ENCODE data around the gene RGS7.
A peak's percentile ranks its signal among the peaks of the same experiment; 100 is the strongest.

Gene RGS7

GRCh38 chr1:241275226-241275625 lies 81.8 kb downstream of the RGS7 start:
- no peak overlapping the region for H3K27ac ChIP-seq (ENCODE audit: low read depth in 2 of 2, low read length in 2 of 2)

DNA sequence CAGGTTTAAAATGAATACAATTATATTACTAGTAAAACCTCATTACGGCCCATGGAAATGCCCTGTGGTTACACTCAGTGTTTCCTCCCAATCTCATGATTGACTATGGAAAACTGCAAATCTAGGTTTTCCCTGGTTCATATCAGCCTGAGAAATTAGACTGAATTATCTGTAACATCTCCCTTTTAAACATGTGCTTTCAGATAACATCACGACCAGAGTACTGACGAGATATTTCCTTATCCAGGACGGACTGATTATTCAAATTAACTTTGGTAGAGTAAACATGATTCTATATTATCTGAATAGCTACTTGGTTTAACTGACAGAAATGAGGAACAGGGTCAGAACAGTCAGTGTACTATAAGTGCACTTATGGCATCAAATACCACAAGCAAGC lies 82.3 kb downstream of the RGS7 start:
- Histone ChIP-seq H3K27me3 (ENCODE audit: control insufficient read depth in 2 of 2, insufficient read depth in 2 of 2, low read length in 2 of 2) (no peaks in the 10 kb centered on the region), H3K9me3 (ENCODE audit: control insufficient read depth in 2 of 2, low read length in 2 of 2) (no peaks in the 10 kb centered on the region), H3K9ac (ENCODE audit: low read depth in 1 of 2, low read length in 2 of 2) (no peak overlapping the region), H3K4me1 (ENCODE audit: control insufficient read depth in 2 of 2, insufficient read depth in 2 of 2, low read length in 2 of 2) (no peaks in the 10 kb centered on the region), H3K27ac (ENCODE audit: low read depth in 2 of 2, low read length in 2 of 2) (no peak overlapping the region), H3K36me3 (ENCODE audit: control insufficient read depth in 2 of 2, insufficient read depth in 2 of 2, low read length in 2 of 2) (no peaks in the 10 kb centered on the region), H3K4me3 (ENCODE audit: low read length in 2 of 2) (no peak overlapping the region)

More at GRCh38 chr1:241275226-241275625, 81.8 kb downstream of the RGS7 start:
- Histone ChIP-seq H3K36me3 (ENCODE audit: control insufficient read depth in 2 of 2, insufficient read depth in 2 of 2, low read length in 2 of 2) (no peaks in the 10 kb centered on the region), H3K4me1 (ENCODE audit: control insufficient read depth in 2 of 2, insufficient read depth in 2 of 2, low read length in 2 of 2) (no peaks in the 10 kb centered on the region), H3K9me3 (ENCODE audit: control insufficient read depth in 2 of 2, low read length in 2 of 2) (no peaks in the 10 kb centered on the region), H3K27me3 (ENCODE audit: control insufficient read depth in 2 of 2, insufficient read depth in 2 of 2, low read length in 2 of 2) (no peaks in the 10 kb centered on the region), H3K4me3 (ENCODE audit: low read length in 2 of 2) (no peak overlapping the region), H3K9ac (ENCODE audit: low read depth in 1 of 2, low read length in 2 of 2) (no peak overlapping the region)

GRCh38 chr1:241272828-241273227 lies 84.2 kb downstream of the RGS7 start:
- Histone ChIP-seq H3K36me3 (ENCODE audit: control insufficient read depth in 2 of 2, insufficient read depth in 2 of 2, low read length in 2 of 2) (no peaks in the 10 kb centered on the region), H3K4me1 (ENCODE audit: control insufficient read depth in 2 of 2, insufficient read depth in 2 of 2, low read length in 2 of 2) (no peaks in the 10 kb centered on the region), H3K27ac (ENCODE audit: low read depth in 2 of 2, low read length in 2 of 2) (no peak overlapping the region), H3K4me3 (ENCODE audit: low read length in 2 of 2) (no peak overlapping the region), H3K27me3 (ENCODE audit: control insufficient read depth in 2 of 2, insufficient read depth in 2 of 2, low read length in 2 of 2) (no peaks in the 10 kb centered on the region), H3K9me3 (ENCODE audit: control insufficient read depth in 2 of 2, low read length in 2 of 2) (no peaks in the 10 kb centered on the region), H3K9ac (ENCODE audit: low read depth in 1 of 2, low read length in 2 of 2) (no peak overlapping the region)

DNA sequence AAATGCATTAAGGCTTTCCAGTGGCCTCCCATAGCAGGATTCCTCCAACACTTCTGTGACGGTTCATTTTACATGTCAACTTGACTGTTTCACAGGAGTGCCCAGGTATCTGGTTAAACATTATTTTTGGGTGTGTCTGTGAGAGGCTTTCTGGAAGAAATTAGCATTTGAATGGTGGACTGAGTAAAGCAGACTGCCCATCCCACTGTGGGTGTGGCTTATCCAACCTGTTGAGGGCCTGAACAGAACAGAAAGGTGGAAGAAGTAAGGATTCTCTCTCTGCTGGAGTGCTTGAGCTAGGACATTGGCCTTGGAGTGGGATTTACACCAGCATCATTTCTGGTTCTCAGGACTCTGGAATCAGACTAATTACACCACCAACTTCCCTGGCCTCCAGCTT lies 85.6 kb downstream of the RGS7 start:
- Histone ChIP-seq H3K36me3 (ENCODE audit: control insufficient read depth in 2 of 2, insufficient read depth in 2 of 2, low read length in 2 of 2) (no peaks in the 10 kb centered on the region), H3K27me3 (ENCODE audit: control insufficient read depth in 2 of 2, insufficient read depth in 2 of 2, low read length in 2 of 2) (no peaks in the 10 kb centered on the region), H3K4me3 (ENCODE audit: low read length in 2 of 2) (no peak overlapping the region), H3K4me1 (ENCODE audit: control insufficient read depth in 2 of 2, insufficient read depth in 2 of 2, low read length in 2 of 2) (no peaks in the 10 kb centered on the region), H3K27ac (ENCODE audit: low read depth in 2 of 2, low read length in 2 of 2) (peak overlapping the region in 1 of 2 donors; percentile 2), H3K9me3 (ENCODE audit: control insufficient read depth in 2 of 2, low read length in 2 of 2) (no peaks in the 10 kb centered on the region), H3K9ac (ENCODE audit: low read depth in 1 of 2, low read length in 2 of 2) (no peak overlapping the region)

- H3K9me3 ChIP-seq (ENCODE audit: control insufficient read depth in 2 of 2, low read length in 2 of 2), result no peaks in the 10 kb centered on the region
- no peaks in the 10 kb centered on the region for H3K27me3 ChIP-seq (ENCODE audit: control insufficient read depth in 2 of 2, insufficient read depth in 2 of 2, low read length in 2 of 2)
- no peak overlapping the region for H3K4me3 ChIP-seq (ENCODE audit: low read length in 2 of 2)
- no peak overlapping the region for H3K27ac ChIP-seq (ENCODE audit: low read depth in 2 of 2, low read length in 2 of 2)
- no peak overlapping the region for H3K9ac ChIP-seq (ENCODE audit: low read depth in 1 of 2, low read length in 2 of 2)
- no peaks in the 10 kb centered on the region for H3K4me1 ChIP-seq (ENCODE audit: control insufficient read depth in 2 of 2, insufficient read depth in 2 of 2, low read length in 2 of 2)
- H3K36me3 ChIP-seq (ENCODE audit: control insufficient read depth in 2 of 2, insufficient read depth in 2 of 2, low read length in 2 of 2), result no peaks in the 10 kb centered on the region
Measured at GRCh38 chr1:241270016-241270415, 87.0 kb downstream of the RGS7 start.

GRCh38 chr1:241269116-241269515 lies 87.9 kb downstream of the RGS7 start:
- no peak overlapping the region for H3K4me3 ChIP-seq (ENCODE audit: low read length in 2 of 2)
- no peaks in the 10 kb centered on the region for H3K27me3 ChIP-seq (ENCODE audit: control insufficient read depth in 2 of 2, insufficient read depth in 2 of 2, low read length in 2 of 2)
- H3K9me3 ChIP-seq (ENCODE audit: control insufficient read depth in 2 of 2, low read length in 2 of 2), result no peaks in the 10 kb centered on the region
- H3K27ac ChIP-seq (ENCODE audit: low read depth in 2 of 2, low read length in 2 of 2), result no peak overlapping the region
- H3K9ac ChIP-seq (ENCODE audit: low read depth in 1 of 2, low read length in 2 of 2), result no peak overlapping the region
- H3K4me1 ChIP-seq (ENCODE audit: control insufficient read depth in 2 of 2, insufficient read depth in 2 of 2, low read length in 2 of 2), result no peaks in the 10 kb centered on the region
- no peaks in the 10 kb centered on the region for H3K36me3 ChIP-seq (ENCODE audit: control insufficient read depth in 2 of 2, insufficient read depth in 2 of 2, low read length in 2 of 2)

DNA sequence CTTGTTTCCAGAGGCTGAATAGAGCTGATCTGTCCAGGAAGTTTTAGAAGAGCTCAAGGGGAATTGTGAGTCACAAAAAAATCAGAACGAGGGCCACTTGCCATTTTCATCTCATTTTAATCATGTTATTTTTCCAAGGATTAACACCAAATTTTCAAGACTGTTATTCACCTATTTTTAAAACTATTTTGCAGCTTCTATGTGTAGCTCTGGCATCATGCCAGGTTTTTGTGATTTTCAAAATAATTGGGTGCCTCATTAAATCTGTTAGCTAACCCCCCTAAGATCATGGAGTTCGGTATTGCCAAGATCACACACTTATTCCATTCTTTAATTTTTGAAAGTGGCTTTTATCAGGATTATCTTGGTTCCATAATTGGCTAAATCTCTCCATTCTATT lies 90.9 kb downstream of the RGS7 start:
- Histone ChIP-seq H3K36me3 (ENCODE audit: control insufficient read depth in 2 of 2, insufficient read depth in 2 of 2, low read length in 2 of 2) (no peaks in the 10 kb centered on the region), H3K27me3 (ENCODE audit: control insufficient read depth in 2 of 2, insufficient read depth in 2 of 2, low read length in 2 of 2) (no peaks in the 10 kb centered on the region), H3K9me3 (ENCODE audit: control insufficient read depth in 2 of 2, low read length in 2 of 2) (no peaks in the 10 kb centered on the region), H3K4me1 (ENCODE audit: control insufficient read depth in 2 of 2, insufficient read depth in 2 of 2, low read length in 2 of 2) (no peaks in the 10 kb centered on the region), H3K27ac (ENCODE audit: low read depth in 2 of 2, low read length in 2 of 2) (no peak overlapping the region), H3K4me3 (ENCODE audit: low read length in 2 of 2) (no peak overlapping the region), H3K9ac (ENCODE audit: low read depth in 1 of 2, low read length in 2 of 2) (no peak overlapping the region)

- Histone ChIP-seq H3K9ac (ENCODE audit: low read depth in 1 of 2, low read length in 2 of 2) (no peak overlapping the region), H3K27ac (ENCODE audit: low read depth in 2 of 2, low read length in 2 of 2) (no peak overlapping the region), H3K36me3 (ENCODE audit: control insufficient read depth in 2 of 2, insufficient read depth in 2 of 2, low read length in 2 of 2) (no peaks in the 10 kb centered on the region), H3K4me3 (ENCODE audit: low read length in 2 of 2) (no peak overlapping the region), H3K4me1 (ENCODE audit: control insufficient read depth in 2 of 2, insufficient read depth in 2 of 2, low read length in 2 of 2) (no peaks in the 10 kb centered on the region), H3K9me3 (ENCODE audit: control insufficient read depth in 2 of 2, low read length in 2 of 2) (no peaks in the 10 kb centered on the region), H3K27me3 (ENCODE audit: control insufficient read depth in 2 of 2, insufficient read depth in 2 of 2, low read length in 2 of 2) (no peaks in the 10 kb centered on the region)
Measured at GRCh38 chr1:241265428-241265827, 91.6 kb downstream of the RGS7 start.

GRCh38 chr1:241263346-241263745 lies 93.7 kb downstream of the RGS7 start:
- Histone ChIP-seq H3K9ac (ENCODE audit: low read depth in 1 of 2, low read length in 2 of 2) (no peak overlapping the region), H3K36me3 (ENCODE audit: control insufficient read depth in 2 of 2, insufficient read depth in 2 of 2, low read length in 2 of 2) (no peaks in the 10 kb centered on the region), H3K9me3 (ENCODE audit: control insufficient read depth in 2 of 2, low read length in 2 of 2) (no peaks in the 10 kb centered on the region)

GRCh38 chr1:241253471-241253870 lies 103.5 kb downstream of the RGS7 start:
- H3K4me1 ChIP-seq (ENCODE audit: control insufficient read depth in 2 of 2, insufficient read depth in 2 of 2, low read length in 2 of 2), result no peaks in the 10 kb centered on the region
- H3K36me3 ChIP-seq (ENCODE audit: control insufficient read depth in 2 of 2, insufficient read depth in 2 of 2, low read length in 2 of 2), result no peaks in the 10 kb centered on the region
- no peak overlapping the region for H3K27ac ChIP-seq (ENCODE audit: low read depth in 2 of 2, low read length in 2 of 2)
- H3K4me3 ChIP-seq (ENCODE audit: low read length in 2 of 2), result no peak overlapping the region
- H3K9ac ChIP-seq (ENCODE audit: low read depth in 1 of 2, low read length in 2 of 2), result no peak overlapping the region
- H3K27me3 ChIP-seq (ENCODE audit: control insufficient read depth in 2 of 2, insufficient read depth in 2 of 2, low read length in 2 of 2), result no peaks in the 10 kb centered on the region
- no peaks in the 10 kb centered on the region for H3K9me3 ChIP-seq (ENCODE audit: control insufficient read depth in 2 of 2, low read length in 2 of 2)

More at GRCh38 chr1:241263346-241263745, 93.7 kb downstream of the RGS7 start:
- H3K4me3 ChIP-seq (ENCODE audit: low read length in 2 of 2), result no peak overlapping the region
- no peaks in the 10 kb centered on the region for H3K4me1 ChIP-seq (ENCODE audit: control insufficient read depth in 2 of 2, insufficient read depth in 2 of 2, low read length in 2 of 2)
- no peaks in the 10 kb centered on the region for H3K27me3 ChIP-seq (ENCODE audit: control insufficient read depth in 2 of 2, insufficient read depth in 2 of 2, low read length in 2 of 2)
- H3K27ac ChIP-seq (ENCODE audit: low read depth in 2 of 2, low read length in 2 of 2), result no peak overlapping the region

DNA sequence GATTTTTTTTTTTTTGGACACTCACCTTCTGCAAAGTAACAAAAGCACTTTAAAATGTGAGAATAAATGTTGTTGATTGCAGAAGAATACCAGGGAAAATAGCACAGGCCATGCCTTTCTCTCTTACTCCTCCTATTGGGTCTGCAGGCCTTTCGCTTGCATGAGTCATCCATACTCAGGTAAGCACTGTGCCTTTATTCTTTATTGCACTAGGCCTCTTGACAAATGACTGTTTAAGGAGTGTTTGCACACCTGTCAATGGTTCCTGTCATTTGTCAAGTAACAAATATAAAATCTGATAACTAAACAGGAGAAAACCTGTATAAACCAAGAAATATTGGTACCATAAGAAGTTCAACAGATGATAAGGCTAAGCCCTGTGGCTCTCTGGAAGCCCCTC lies 106.5 kb downstream of the RGS7 start:
- no peaks in the 10 kb centered on the region for H3K4me1 ChIP-seq (ENCODE audit: control insufficient read depth in 2 of 2, insufficient read depth in 2 of 2, low read length in 2 of 2)
- no peak overlapping the region for H3K27ac ChIP-seq (ENCODE audit: low read depth in 2 of 2, low read length in 2 of 2)
- H3K27me3 ChIP-seq (ENCODE audit: control insufficient read depth in 2 of 2, insufficient read depth in 2 of 2, low read length in 2 of 2), result no peaks in the 10 kb centered on the region
- no peak overlapping the region for H3K4me3 ChIP-seq (ENCODE audit: low read length in 2 of 2)
- no peaks in the 10 kb centered on the region for H3K9me3 ChIP-seq (ENCODE audit: control insufficient read depth in 2 of 2, low read length in 2 of 2)
- no peaks in the 10 kb centered on the region for H3K36me3 ChIP-seq (ENCODE audit: control insufficient read depth in 2 of 2, insufficient read depth in 2 of 2, low read length in 2 of 2)
- no peak overlapping the region for H3K9ac ChIP-seq (ENCODE audit: low read depth in 1 of 2, low read length in 2 of 2)

Data from mucosa of rectum (tissue), 2 donors.